Endodermal cell (in vitro differentiated cells): ENCODE data around the gene NAPSA. TPM values are rescaled to one million over a fixed set of nuclear protein-coding genes. Genes with fewer than 3 reads are reported as not detected.
"Not testable (repeated sequence)": the region's sequence is repeated elsewhere in the genome, so short reads cannot be mapped to it uniquely, and the experiment has no call there.

Experiments
- DNase-seq: peaks from one replicate; pipeline ENCODE4 v3.0.0-alpha.2; 2017
- H3K27ac ChIP-seq: 2 replicates; pipeline ENCODE4 v1.5.1; 2013; ENCODE audit warnings: mild to moderate bottlenecking, low read depth, low read length, moderate library complexity
- H3K27me3 ChIP-seq: 2 replicates; pipeline ENCODE4 v1.6.1; 2013; ENCODE audit warnings: mild to moderate bottlenecking, low read length, moderate library complexity; ENCODE audit not compliant: insufficient read depth, control insufficient read depth, poor library complexity, severe bottlenecking
- H3K36me3 ChIP-seq: 2 replicates; pipeline ENCODE4 v1.7.0; 2013; ENCODE audit warnings: mild to moderate bottlenecking, low read length, moderate library complexity; ENCODE audit not compliant: control insufficient read depth, insufficient read depth
- H3K4me1 ChIP-seq: one replicate; pipeline ENCODE4 v1.7.0; 2013; ENCODE audit warnings: low read length; ENCODE audit not compliant: control insufficient read depth, insufficient read depth
- H3K4me3 ChIP-seq: 2 replicates; pipeline ENCODE4 v1.5.1; 2013; ENCODE audit warnings: mild to moderate bottlenecking, low read length, moderate library complexity
- H3K9ac ChIP-seq: 2 replicates; pipeline ENCODE4 v1.6.1; 2013; ENCODE audit warnings: mild to moderate bottlenecking, low read length, moderate library complexity; ENCODE audit not compliant: poor library complexity, severe bottlenecking; ENCODE audit errors: extremely low read depth
- H3K9me3 ChIP-seq: 2 replicates; pipeline ENCODE4 v1.6.1; 2013; ENCODE audit warnings: mild to moderate bottlenecking, low read length, moderate library complexity; ENCODE audit not compliant: control insufficient read depth
- H3K27ac Mint-ChIP-seq: 2 replicates; pipeline ENCODE4 v1.8.0; 2020; ENCODE audit warnings: mixed read lengths
- H3K27me3 Mint-ChIP-seq: 2 replicates; pipeline ENCODE4 v1.8.0; 2021; ENCODE audit warnings: mild to moderate bottlenecking, mixed read lengths; ENCODE audit not compliant: insufficient read depth
- H3K36me3 Mint-ChIP-seq: 2 replicates; pipeline ENCODE4 v1.8.0; 2020; ENCODE audit warnings: low read depth, mixed read lengths
- H3K4me1 Mint-ChIP-seq: 2 replicates; pipeline ENCODE4 v1.8.0; 2020; ENCODE audit warnings: mixed read lengths
- H3K4me3 Mint-ChIP-seq: 2 replicates; pipeline ENCODE4 v1.8.0; 2020; ENCODE audit warnings: mild to moderate bottlenecking, moderate library complexity, mixed read lengths
- H3K9me3 Mint-ChIP-seq: 2 replicates; pipeline ENCODE4 v1.8.0; 2020; ENCODE audit warnings: mild to moderate bottlenecking, mixed read lengths
- WGBS, 2 experiments: methylation state at CpG; one replicate each; pipeline versions ENCODE4 v1.1.5 to v1.1.7; 2013; ENCODE audit warnings: missing lambda C conversion rate in 2 of 2, mixed read lengths in 1 of 2; ENCODE audit not compliant: insufficient coverage in 1 of 2, insufficient read length in 1 of 2; 5-methylcytosine and 5-hydroxymethylcytosine counted together
- total RNA-seq, 2 donors: library from RNA; stranded (reverse); fragmentation: NEBNext Ultra II Directional in 1 of 2; extraction: Animal tissue kit (Norgen Biotek cat#: 25700) in 1 of 2; gene quantifications; 2 replicates in 1 of 2; 3 replicates in 1 of 2; pipeline ENCODE4 v1.2.1, GENCODE V29; 2021
- TF ChIP-seq, protein P1 (sequence below): fragments of 200-600 bp; sonication (generic); conservative IDR thresholded peaks from 2 replicates; pipeline ENCODE4 v1.5.0; 2021; ENCODE audit warnings: antibody characterized with exemption, mild to moderate bottlenecking

The NAPSA gene
- total RNA-seq, 2 donors from 2014 or later = 0.91 to 1.5 TPM

DNA sequence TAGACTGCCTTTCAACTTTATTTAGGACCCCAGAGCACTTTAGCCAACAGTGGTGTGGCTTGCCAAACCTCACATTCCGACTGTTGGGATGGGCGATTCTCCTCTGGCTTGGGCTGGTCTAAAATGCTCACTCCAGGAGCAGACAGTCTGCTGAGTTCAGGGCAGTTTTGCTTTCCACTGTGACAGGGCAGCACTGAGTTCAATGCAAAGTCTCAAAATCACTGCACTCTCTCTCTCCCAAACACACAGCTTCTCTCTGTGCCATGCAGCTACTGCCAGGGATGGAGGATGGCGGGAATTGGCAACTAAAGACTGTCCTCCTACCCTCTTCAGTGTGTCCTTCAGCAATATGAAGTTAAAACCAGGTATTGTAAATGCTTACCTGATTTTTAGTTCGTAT is 13.2 kb downstream of the NAPSA start:
- H3K27me3 Mint-ChIP-seq = no peaks in the 10 kb centered on the region
- no peaks in the 10 kb centered on the region for H3K4me1 Mint-ChIP-seq
- H3K27me3 ChIP-seq = no peaks in the 10 kb centered on the region
- 73 to 100% methylated on average over 1 to 4 of the region's 4 CpGs for WGBS, 2 experiments
- DNase-seq = no peak
- H3K36me3 Mint-ChIP-seq = no peaks in the 10 kb centered on the region
- H3K27ac Mint-ChIP-seq = no peak overlapping the region
- TF ChIP-seq, protein P1, sequence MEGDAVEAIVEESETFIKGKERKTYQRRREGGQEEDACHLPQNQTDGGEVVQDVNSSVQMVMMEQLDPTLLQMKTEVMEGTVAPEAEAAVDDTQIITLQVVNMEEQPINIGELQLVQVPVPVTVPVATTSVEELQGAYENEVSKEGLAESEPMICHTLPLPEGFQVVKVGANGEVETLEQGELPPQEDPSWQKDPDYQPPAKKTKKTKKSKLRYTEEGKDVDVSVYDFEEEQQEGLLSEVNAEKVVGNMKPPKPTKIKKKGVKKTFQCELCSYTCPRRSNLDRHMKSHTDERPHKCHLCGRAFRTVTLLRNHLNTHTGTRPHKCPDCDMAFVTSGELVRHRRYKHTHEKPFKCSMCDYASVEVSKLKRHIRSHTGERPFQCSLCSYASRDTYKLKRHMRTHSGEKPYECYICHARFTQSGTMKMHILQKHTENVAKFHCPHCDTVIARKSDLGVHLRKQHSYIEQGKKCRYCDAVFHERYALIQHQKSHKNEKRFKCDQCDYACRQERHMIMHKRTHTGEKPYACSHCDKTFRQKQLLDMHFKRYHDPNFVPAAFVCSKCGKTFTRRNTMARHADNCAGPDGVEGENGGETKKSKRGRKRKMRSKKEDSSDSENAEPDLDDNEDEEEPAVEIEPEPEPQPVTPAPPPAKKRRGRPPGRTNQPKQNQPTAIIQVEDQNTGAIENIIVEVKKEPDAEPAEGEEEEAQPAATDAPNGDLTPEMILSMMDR = no peak
- no peaks in the 10 kb centered on the region for H3K9me3 Mint-ChIP-seq
- H3K4me3 Mint-ChIP-seq = no peak overlapping the region
- no peak overlapping the region for H3K4me3 ChIP-seq
- no peaks in the 10 kb centered on the region for H3K4me1 ChIP-seq
- no peaks in the 10 kb centered on the region for H3K36me3 ChIP-seq
- H3K27ac ChIP-seq = no peak overlapping the region
- H3K9me3 ChIP-seq = no peaks in the 10 kb centered on the region
- no peak overlapping the region for H3K9ac ChIP-seq

DNA sequence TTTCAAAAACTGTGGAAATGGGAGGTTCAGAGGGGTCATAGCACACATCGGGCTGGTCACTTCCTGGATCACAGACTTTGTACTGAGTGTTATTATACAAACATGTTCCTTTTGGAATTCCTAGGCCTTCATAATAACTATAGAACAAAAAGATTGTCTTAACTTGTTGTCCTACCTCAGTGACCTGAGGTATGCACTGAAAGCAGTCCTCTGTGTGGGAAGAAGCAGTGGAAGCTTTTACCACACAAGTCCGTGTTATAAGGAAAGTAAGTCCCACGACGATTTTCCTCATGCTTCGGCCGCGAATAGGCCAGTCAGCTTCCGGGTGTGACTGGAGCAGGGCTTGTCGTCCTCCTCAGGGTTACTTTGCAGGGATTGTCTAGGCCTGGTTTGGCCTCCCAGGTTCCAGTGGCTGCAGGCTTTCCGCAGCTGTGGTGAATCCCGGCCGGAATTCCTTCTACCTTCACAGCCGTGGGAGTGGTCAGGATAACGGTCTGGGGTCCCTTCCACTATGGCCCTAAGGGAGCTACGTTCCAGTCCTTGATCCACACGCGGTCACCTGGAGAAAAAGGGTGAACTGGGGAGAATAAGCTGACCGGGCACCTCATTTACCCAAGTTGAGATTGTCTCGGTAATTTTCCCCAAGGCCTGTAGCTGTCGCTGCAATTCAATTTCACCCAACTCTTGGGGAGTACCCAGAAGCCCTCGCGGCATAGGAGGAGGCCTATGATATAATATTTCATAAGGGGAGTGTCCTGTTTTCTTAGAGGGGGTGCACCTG is 16.0 kb downstream of the NAPSA start:
- H3K27me3 Mint-ChIP-seq = no peaks in the 10 kb centered on the region
- peaks cover 8% of the 10 kb centered on the region for H3K36me3 Mint-ChIP-seq
- H3K36me3 ChIP-seq = no peaks in the 10 kb centered on the region
- peaks cover 6% of the 10 kb centered on the region for H3K9me3 ChIP-seq
- H3K27me3 ChIP-seq = no peaks in the 10 kb centered on the region
- H3K27ac Mint-ChIP-seq = no peak overlapping the region
- H3K4me1 ChIP-seq = no peaks in the 10 kb centered on the region
- no peak for DNase-seq
- no peak overlapping the region for H3K9ac ChIP-seq
- H3K4me3 ChIP-seq = no peak overlapping the region
- TF ChIP-seq, protein P1 = peak; percentile 18
- H3K4me3 Mint-ChIP-seq = no peak overlapping the region
- H3K4me1 Mint-ChIP-seq = no peaks in the 10 kb centered on the region
- 82 to 87% methylated on average over 15 to 22 of the region's 22 CpGs for WGBS, 2 experiments
- H3K27ac ChIP-seq = no peak overlapping the region
- peaks cover 4% of the 10 kb centered on the region for H3K9me3 Mint-ChIP-seq

DNA sequence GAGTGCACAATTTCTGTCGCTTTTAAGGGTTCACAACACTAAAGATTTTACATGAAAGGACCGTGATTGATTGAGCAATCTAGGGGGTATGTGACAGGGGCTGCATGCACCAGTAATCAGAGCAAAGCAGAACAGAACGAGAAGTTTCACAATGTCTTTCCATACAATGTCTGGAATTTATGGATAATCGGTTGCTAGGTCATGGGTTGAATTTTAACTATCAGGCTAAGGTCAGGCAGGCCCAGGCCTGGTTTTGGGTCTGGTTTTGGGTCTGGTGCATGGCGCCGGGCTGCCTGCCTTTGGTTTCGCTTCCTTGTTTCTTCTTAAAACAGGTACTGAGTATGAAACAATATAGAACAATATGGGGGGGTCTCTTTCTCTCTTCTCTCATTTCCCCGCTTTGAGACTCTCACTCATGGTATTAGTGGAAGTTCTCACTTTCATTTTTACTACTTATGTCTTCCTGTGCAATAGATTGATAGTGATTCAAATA is 18.3 kb downstream of the NAPSA start:
- not testable (repeated sequence) for H3K27me3 ChIP-seq, H3K27me3 Mint-ChIP-seq, DNase-seq, H3K9me3 Mint-ChIP-seq, H3K9me3 ChIP-seq, H3K4me1 ChIP-seq, H3K9ac ChIP-seq, H3K4me1 Mint-ChIP-seq, H3K4me3 ChIP-seq, H3K4me3 Mint-ChIP-seq, H3K27ac Mint-ChIP-seq, H3K27ac ChIP-seq, H3K36me3 ChIP-seq
- H3K36me3 Mint-ChIP-seq = peaks cover 12% of the 10 kb centered on the region
- WGBS, 2 experiments = 76 to 83% methylated on average over 2 to 7 of the region's 8 CpGs
